Activated CD8-positive, alpha-beta memory T cell treated with anti-CD3 and anti-CD28 coated beads, Interleukin-2, amount 50 U/mL, for 1 hour (primary cell): Measurements from ENCODE around the gene AMIGO3.
"Not testable (repeated sequence)": the region's sequence is repeated elsewhere in the genome, so short reads cannot be mapped to it uniquely, and the experiment has no call there.

Experiments used
- DNase-seq: peaks from one replicate; pipeline ENCODE4 v3.0.0-alpha.2; 2020; ENCODE audit errors: extremely low read depth

Gene AMIGO3, protein sequence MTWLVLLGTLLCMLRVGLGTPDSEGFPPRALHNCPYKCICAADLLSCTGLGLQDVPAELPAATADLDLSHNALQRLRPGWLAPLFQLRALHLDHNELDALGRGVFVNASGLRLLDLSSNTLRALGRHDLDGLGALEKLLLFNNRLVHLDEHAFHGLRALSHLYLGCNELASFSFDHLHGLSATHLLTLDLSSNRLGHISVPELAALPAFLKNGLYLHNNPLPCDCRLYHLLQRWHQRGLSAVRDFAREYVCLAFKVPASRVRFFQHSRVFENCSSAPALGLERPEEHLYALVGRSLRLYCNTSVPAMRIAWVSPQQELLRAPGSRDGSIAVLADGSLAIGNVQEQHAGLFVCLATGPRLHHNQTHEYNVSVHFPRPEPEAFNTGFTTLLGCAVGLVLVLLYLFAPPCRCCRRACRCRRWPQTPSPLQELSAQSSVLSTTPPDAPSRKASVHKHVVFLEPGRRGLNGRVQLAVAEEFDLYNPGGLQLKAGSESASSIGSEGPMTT

DNA sequence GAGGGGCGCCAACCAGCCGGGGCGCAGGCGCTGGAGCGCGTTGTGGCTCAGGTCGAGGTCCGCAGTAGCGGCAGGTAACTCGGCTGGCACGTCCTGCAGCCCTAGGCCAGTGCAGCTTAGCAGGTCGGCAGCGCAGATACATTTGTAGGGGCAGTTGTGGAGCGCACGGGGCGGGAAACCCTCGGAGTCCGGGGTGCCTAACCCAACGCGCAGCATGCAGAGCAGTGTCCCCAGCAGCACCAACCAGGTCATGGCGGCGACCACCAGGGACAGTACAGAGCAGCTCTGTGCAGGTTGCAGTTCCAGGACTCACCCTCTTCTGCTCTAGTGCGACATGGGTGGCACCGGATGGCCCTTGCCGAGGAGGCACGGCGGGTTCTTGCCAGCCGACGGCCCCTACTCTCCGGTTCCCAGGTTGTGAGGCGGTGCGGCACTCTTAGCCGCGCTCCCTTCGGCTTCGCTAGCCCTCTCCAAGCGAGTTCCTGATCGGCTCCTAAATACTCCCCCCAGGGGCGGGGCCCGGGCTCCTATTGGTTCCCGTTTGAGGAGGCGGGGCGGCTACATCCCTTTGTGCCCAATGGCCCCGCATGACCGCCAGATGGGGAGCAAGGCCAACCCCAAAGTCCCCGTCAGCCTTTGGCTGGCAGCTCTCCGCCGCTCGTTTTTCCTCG, at the start of gene AMIGO3:
Gene AMIGO3, minus strand, starts transcription at position 471 of the 671 bp plus-strand sequence. Its CDS starts 219 bp downstream, at position 252.
- DNase-seq = peak; percentile 77

DNA sequence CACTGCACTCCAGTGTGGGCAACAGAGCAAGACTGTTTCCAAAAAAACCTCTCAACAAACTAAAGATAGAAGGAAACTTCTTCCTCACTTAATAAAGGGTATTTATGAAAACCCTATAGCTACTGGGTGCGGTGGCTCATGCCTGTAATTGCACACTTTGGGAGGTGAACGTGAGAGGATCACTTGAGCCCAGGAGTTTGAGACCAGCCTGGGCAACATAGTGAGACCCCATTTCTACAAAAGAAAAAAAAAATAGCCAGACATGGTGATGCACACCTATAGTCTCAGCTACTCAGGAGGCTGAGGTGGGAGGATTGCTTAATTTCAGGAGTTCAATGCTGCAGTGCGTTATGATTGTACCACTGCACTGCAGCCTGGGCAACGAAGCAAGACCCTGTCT, 44.5 kb upstream of the AMIGO3 start:
- DNase-seq = no peak

DNA sequence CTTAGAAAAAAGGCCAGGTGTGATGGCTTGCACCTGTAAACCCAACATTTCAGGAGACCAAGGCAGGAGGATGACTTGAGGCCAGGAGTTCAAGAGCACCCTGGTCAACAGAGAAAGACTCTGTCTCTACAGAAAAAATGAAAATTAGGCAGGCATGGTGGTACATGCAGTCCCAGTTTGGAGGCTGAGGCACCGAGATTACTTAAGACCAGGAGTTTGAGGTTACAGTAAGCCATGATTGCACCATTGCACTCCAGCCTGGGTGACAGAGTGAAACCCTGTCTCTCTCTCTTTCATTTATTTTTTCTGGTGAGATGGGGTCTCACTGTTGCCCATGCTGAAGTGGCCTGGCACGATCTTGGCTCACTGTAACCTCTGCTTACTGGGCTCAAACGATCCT, 42.2 kb upstream of the AMIGO3 start:
- no peak for DNase-seq

DNA sequence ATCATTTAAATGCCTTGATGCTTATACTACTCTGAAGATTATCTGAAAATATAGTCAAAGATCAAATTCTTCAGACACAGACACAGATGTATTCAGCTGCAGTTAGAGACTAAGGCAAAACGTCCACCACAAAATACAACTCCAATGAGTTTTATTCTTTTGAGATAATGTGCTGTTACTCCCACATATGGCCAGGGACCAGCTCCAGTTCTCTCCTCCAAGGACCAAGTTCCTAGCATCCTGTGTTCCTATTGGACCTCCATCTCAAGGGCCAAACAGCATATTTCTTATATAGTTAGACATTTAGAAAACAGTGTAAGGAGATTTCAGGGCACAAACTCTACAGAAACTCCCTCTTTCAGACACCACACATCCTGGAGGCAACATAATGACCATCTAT, 39.7 kb upstream of the AMIGO3 start:
- DNase-seq = no peak

DNA sequence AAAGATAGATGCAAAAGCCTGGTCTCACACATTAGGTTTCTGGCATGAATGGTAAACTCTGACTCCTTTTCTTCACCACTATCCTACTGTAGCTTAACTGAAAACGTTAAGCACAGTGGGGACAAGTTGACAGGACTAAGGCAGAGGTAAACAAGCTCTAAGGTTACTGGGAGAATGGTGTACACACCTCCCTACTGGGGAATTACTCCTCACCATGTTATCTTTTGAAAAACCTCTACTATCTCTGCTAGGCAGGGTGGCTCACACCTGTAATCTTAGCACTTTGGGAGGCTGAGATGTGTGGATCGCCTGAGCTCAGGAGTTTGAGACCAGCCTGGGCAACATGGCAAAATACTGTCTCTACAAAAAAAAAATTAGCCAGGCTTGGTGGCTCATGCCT, 37.7 kb upstream of the AMIGO3 start:
- no peak for DNase-seq

DNA sequence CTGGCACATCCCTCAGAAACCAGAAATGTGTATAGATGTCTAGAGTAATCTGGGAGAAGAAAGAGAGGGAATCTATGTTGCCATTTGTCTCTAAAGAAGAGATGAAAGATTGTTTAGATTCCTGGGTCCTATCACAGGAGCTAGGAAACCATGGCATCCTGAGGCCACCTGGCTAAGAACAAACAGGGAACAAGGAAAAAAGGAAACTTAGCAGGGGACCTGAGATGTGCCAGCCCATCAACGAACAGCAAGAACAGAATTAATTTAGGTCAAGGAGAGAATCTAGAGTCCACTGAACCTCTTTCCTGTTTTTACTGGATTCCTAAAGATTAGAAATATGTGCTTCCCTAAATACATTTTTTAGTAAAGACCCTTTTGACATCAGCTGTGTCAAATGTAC, 36.6 kb upstream of the AMIGO3 start:
- no peak for DNase-seq

DNA sequence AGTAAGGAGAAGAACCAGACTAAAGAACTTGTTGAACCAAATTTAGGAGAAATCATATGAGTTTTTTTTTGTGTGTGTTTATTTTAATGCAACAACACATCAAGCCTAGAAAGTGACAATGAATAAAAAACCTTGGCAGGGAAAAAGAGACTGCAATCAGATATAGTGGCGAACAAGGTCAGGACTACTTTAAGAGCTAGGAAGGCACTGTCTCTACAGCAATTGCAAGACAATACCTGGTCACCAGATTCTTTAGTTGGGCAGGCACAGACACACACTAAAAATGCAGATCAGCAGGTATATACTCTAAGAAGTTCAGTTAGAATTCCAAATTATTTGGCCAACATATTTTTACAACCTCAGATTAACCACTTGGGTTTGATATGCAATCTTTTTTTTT, 35.1 kb upstream of the AMIGO3 start:
- DNase-seq = no peak

DNA sequence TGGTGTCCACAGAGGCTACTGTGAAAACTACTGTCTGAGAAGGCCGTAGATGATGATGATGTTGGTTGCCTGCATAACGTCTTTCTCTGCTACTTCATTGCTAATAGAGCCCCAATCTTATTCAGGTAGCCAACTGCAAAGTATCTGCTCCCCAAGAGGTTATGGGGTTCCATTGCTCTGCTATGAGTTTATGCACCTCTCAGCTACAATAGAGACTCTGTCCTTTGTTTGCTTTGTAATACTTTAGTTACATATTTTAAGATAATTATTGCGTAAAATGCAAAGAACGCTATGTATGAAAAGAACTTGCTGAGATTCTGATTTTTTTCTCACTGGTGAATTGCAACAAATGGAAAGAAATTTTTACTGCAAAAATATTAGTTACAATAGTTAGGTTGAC, 32.0 kb upstream of the AMIGO3 start:
- no peak for DNase-seq

DNA sequence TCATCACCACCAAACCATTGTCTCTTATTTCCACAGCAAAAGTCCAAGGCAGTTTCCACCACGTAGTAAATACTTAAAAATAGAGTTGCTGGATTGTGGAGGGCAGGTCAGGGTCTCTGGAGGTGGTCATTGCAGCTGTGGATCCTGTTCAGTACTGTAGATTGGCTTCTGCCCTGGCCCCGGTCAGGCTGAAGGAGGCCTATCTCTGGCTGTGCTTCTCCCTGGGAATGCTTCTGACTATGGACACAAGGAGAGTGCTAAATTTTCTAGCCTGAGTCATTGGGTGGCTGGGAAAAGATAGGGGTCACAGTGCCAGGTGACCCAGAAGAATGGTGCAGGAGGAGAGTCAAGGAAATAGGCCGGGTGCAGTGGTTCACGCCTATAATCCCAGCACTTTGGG, 30.6 kb upstream of the AMIGO3 start:
- no peak for DNase-seq

DNA sequence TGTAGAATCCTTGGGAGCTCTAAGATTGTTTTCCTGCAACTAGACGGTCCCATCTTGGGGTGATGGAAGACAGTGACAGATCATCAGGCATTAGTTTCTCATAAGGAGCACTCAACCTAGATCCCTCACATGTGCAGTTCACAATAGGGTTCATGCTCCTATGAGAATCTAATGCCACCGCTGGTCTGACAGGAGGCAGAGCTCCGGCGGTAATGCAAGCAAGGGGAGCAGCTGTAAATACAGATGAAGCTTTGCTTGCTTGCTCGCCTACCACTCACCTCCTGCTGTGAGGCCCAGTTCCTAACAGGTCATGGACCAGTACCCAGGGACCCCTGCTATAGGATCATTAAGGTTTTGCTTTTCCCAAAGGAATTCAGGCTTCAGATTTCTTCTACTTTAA, 29.4 kb upstream of the AMIGO3 start:
- DNase-seq = not testable (repeated sequence)

DNA sequence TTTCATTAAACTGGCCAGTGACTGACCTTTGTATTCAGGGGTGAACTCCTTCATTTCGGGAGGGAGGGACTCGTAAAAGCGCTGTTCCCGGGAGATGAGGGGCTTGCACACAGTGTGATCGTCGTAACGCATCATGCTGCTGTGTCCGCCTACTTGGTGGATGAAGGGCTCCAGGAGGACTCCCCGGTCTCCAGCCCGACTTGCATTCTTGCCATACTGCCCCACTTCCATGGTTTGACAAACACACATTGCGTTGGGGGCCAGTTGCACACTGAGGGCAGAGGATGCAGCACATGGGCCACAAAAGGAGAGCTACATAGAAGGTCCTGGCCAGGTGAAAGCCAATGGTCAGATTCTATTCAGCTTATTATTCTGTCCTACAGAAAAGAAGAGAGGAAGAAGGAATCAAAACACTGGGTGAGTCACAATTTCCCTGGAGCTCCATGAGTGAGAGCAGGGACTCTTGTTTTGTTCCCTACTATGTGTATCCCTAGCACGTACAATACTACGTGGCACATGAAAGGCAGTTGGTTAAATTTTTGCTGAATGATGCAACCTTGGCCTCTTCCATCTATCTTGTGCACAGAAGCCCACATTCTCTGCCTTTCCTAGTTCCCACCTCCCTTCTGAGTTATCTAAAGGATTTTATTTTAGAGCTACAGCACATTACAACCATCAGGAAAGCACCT, 28.5 kb upstream of the AMIGO3 start:
- DNase-seq = no peak

DNA sequence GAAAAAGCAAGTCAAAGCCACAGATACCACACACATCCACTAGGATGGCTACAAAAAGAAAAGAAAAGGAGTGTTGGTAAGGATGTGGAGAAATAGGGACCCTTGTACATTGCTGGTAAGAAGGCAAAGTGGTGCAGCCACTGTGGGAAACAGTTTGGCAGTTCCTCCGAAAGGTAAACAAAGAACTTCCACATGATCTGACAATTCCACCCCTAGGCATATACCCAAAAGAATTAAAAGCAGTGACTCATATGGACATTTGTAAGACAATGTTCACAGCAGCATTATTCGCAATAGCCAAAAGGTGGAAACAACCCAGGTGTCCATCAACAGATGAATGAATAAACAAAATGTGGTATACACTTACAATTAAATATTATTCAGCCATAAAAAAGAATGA, 26.5 kb upstream of the AMIGO3 start:
- no peak for DNase-seq

DNA sequence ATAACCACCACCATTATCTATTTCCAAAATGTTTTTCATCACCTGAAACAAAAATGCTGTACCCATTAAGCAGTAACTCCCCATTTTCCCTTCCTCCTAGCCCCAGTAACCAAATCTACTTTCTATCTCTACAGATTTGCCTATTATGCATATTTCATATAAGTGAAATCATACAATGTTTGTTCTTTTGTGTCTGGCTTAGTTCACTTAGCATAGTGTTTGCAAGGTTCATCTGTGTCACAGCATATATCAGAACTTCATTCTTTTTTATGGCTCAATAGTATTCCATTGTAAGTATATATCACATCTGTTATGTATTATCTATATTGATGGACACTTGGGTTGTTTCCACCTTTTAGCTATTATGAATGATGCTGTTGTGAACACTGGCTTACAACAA, 20.9 kb upstream of the AMIGO3 start:
- no peak for DNase-seq

DNA sequence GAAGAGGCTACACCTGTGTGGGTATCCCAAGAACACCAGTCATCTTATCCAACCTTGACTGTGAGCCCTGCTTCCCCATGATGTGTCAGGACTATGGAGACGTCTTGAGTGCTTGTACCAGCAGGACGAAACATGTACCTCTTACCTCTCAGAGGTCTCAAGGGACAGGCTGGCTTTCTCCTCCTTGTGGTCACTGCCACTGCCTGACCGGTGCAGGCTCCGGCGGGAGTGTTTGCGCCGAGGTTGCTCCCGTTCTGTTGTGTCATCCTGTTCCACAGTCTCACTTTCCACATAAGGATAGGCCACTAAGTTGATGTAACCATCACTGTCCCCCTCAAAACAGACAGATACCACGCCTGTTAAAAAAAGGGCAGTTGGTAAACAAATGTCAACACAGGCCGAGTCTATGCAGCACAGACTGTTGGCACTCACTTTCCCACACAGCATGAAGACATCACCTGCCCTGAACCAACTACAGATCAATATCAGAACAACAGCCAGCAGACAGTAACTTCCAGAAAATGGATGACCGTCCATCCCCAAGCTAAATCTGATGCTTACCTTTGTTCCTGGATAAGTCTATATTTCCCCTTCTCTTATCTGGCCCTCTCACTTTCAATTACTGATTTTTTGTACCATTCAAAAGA, 18.7 kb upstream of the AMIGO3 start:
- DNase-seq = no peak

DNA sequence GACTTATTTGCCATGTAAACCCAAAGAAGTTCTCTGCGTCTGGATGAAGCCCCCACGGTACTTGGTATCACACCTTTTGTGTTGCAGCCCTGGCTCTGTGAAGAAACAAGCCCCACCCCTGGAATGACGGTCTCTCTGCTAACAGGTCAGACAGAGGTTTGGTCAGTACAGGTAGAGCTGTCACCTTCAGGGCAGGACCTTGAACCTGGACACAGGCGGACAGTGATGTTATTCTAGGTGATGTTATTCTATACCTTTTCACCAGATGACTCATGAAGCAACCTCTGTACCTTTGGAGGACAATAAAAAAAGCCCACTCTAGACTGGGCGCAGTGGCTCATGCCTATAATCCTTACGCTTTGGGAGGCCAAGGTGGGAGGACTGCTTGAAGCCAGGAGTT, 15.3 kb upstream of the AMIGO3 start:
- no peak for DNase-seq

DNA sequence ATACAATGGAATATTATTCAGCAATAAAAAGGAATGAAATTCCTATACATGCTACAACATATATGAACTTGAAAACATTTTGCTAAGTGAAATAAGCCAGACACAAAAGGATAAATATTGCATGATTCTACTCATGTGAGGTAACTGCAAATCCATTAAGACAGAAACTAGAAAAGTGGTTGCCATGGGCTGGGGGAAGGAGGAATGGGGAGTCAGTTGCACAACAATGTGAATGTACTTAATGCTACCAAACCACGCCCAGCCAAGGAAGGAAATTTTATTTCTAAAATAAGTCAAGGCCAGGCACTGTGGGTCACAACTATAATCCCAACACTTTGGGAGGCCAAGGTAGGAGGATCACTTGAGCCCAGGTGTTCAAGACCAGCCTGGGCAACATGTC, 14.1 kb upstream of the AMIGO3 start:
- DNase-seq = no peak

DNA sequence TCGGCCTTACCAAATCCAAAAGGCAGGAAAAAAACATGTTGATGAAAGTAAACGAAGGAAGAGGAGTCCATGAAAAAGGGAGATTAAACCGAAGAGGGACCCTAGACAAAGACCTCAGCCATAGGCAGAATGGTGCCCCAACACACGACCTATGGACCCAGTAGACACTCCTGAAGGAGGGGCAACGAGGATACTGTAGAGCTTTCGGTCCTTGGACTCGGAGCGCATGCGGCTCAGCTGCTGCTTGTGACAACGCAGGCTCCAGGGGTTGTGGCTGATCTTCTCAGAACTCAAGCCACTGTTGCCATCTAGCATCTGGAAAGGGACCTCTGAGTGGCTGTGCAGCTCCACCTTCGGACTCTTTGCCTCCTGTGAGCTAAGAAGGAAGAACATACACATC, 13.1 kb upstream of the AMIGO3 start:
- DNase-seq = no peak

DNA sequence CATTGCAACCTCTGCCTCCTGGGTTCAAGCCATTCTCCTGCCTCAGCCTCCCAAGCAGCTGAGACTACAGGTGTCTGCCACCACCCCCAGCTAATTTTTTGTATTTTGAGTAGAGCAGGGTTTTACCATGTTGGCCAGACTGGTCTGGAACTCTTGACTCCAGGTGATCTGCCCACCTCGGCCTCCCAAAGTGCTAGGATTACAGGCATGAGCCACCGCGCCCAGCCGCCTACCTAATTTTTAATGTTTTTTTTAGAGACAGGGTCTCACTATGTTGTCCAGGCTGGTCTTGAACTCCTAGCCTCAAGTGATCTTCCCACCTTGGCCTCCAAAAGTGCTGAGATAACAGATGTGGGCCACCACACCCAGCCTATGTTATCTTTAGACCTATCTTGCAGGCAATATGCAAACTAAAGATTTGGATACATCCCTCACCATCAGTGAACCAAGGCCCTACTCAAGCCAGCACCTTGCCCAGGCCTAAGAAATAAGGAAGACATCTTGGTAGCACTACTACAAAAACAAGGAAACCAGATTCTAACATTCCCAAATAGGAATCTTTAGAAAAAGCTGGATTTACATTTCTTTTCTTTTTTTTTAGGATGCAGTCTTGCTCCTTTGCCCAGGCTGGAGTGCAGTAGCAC, 10.6 kb upstream of the AMIGO3 start:
- DNase-seq = no peak

DNA sequence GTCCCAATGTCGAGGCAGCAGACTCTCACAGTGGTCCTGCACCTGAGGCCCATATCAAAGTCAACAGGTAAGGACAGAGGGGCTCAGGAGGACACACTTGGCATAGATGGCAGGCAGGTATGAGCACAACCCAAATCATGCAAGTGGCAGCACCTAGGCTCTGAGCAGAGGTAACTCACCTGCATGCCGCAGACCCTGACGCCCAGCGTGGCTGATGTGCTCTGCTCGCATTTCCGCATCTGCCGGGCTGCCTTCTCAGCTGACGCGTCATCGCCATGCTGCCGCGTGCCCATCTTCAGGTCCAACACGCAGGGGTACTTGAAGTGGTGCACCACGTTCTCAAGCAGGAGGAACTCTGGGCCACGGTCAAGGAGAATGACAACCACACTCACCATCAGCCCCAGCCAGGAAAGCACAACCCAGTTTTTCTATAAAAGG, 8.5 kb upstream of the AMIGO3 start:
- DNase-seq = no peak

DNA sequence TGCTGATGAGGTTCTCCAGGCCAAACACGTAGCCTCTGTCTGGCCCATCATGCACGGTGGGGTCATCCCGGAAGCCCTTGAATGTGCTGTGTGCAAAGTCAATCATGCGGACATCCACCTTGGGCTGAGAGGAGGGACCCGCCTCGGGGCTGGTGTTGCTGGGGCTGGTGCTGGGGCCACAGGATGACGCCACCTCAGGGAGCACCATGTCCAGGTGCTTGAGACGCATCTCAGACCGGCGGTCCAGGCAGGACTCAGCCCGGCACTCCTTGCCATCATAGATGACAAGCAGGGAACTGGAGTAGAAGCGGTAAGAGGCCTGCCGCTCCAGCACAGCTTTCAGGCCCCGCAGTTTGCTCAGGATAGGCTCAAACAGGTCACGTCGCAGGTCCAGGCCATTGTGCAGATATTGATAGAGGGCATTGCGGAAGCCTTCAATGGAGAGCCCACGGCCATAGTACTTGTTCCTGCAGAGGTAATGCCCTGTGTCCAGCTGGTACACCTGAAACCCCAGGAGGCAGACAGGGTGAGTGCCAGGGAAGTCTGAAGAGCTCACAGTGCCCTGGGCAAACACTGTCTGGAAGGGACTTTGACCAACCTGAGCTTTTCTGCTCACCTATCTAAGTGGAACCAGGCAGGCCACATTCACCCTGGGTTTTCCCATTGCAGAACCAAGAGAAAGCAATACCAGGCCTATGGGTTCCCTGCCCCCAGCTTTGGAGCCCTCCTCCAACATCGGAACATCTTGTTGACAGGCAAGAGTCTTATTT, 7.9 kb upstream of the AMIGO3 start:
- DNase-seq = no peak
